RWPE2 (cell line): ENCODE results near the gene ZNF710.

Experiments used
- ATAC-seq: fragments of 200-7000 bp; cut with Tn5 transposase; 3 replicates; pipeline ENCODE4 v1.9.1; 2021; ENCODE audit warnings: low read depth
- DNase-seq: peaks from one replicate; pipeline ENCODE4 v3.0.0-alpha.2; 2020; ENCODE audit warnings: low spot score
- H3K27ac ChIP-seq: fragments of 450-650 bp; 2 replicates; pipeline ENCODE4 v1.5.1; 2017; ENCODE audit warnings: mild to moderate bottlenecking; ENCODE audit not compliant: poor library complexity, severe bottlenecking
- H3K27me3 ChIP-seq: fragments of 250-450 bp; sonication (Bioruptor Pico); 2 replicates; pipeline ENCODE4 v1.5.1; 2021; ENCODE audit warnings: mild to moderate bottlenecking, moderate library complexity; ENCODE audit not compliant: insufficient read depth, poor library complexity, severe bottlenecking
- H3K36me3 ChIP-seq: fragments of 250-450 bp; sonication (Bioruptor Pico); 2 replicates; pipeline ENCODE4 v1.5.1; 2020; ENCODE audit warnings: low read depth, mild to moderate bottlenecking, moderate library complexity
- H3K4me1 ChIP-seq: fragments of 250-450 bp; sonication (Bioruptor Pico); 2 replicates; pipeline ENCODE4 v1.5.1; 2021; ENCODE audit warnings: mild to moderate bottlenecking, moderate library complexity; ENCODE audit not compliant: insufficient read depth, poor library complexity, severe bottlenecking
- H3K4me3 ChIP-seq: fragments of 250-450 bp; sonication (Bioruptor Pico); 2 replicates; pipeline ENCODE4 v1.5.1; 2021; ENCODE audit warnings: mild to moderate bottlenecking, moderate library complexity; ENCODE audit not compliant: severe bottlenecking
- H3K9me3 ChIP-seq: fragments of 250-450 bp; sonication (Bioruptor Pico); 2 replicates; pipeline ENCODE4 v1.5.1; 2021; ENCODE audit warnings: mild to moderate bottlenecking, moderate library complexity; ENCODE audit not compliant: severe bottlenecking
- CTCF ChIP-seq: fragments of 450-650 bp; IDR thresholded peaks from one replicate; pipeline ENCODE4 v1.5.1; 2017; ENCODE audit warnings: mild to moderate bottlenecking, moderate library complexity; ENCODE audit not compliant: poor library complexity, severe bottlenecking

The ZNF710 gene

DNA sequence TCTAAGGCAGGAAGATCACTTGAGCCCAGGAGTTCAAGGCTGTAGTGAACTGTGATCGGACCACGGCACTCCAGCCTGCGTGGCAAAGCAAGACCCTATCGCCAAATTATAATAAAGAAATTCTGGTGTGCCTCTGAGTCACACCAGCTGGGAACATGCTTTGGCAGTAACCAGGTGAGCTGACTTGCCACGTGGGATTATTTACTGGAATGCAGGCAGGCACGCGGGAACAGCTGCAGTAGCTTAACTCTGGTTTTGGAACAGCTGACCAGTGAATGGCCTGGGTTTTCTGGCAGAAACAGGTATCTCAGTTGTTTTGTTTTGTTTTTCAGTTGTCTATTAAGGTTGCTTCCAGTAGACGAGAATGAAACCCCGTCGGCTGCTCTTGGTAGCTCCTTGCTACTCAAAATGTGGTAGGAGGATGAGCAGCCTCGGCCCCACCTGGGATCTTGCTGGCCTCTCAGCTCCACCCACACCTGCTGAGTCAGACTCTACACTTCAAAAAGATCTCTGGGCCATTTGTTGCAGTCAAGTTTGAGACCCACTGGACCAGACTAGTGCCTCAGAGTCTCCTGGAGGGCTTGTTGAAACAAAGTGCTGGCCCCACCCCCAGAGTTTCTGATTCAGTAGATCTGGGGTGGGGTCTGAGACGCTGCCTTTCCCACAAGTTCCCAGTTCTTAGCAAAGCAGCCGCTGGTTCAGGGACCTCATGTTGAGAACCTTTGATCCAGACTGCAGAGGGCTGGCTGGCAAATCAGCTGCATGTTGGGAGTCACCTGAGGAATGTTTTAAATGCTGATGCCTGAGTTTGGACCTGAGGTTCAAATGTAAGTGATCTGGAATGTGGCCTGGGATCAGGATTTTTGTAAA is 74.5 kb downstream of the ZNF710 start:
- no peak overlapping the region for H3K4me3 ChIP-seq
- no peak for TF ChIP-seq CTCF
- DNase-seq = peak; percentile 92
- H3K36me3 ChIP-seq = peaks cover 62% of the 10 kb centered on the region
- peak; percentile 91 for ATAC-seq
- H3K27ac ChIP-seq = peak overlapping the region; percentile 77
- H3K4me1 ChIP-seq = peaks cover 21% of the 10 kb centered on the region
- no peaks in the 10 kb centered on the region for H3K9me3 ChIP-seq
- H3K27me3 ChIP-seq = no peaks in the 10 kb centered on the region

DNA sequence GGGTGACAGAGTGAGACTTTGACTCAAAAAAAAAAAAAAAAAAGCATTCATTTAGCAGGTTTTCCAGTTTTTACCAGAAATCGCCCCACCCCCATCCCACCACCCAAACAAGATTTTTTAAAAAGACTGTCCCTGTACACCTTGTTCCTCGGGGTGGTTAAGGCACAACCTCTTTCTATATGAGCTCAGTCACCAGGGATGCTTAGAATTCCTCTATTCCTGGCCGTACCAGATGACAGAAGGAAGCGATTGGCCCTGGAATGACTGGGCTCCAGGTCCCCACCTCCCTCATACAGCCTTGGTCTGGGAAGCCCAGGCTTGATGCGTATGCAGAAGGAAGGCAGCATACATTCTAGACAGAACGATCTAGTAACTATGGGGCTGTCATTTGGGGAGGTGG is 75.6 kb downstream of the ZNF710 start:
- Histone ChIP-seq H3K27ac (peak overlapping the region; percentile 77), H3K36me3 (peaks cover 53% of the 10 kb centered on the region), H3K4me1 (peaks cover 21% of the 10 kb centered on the region), H3K27me3 (no peaks in the 10 kb centered on the region), H3K9me3 (no peaks in the 10 kb centered on the region), H3K4me3 (no peak overlapping the region)
- ATAC-seq = no peak
- no peak for DNase-seq
- no peak for TF ChIP-seq CTCF

DNA sequence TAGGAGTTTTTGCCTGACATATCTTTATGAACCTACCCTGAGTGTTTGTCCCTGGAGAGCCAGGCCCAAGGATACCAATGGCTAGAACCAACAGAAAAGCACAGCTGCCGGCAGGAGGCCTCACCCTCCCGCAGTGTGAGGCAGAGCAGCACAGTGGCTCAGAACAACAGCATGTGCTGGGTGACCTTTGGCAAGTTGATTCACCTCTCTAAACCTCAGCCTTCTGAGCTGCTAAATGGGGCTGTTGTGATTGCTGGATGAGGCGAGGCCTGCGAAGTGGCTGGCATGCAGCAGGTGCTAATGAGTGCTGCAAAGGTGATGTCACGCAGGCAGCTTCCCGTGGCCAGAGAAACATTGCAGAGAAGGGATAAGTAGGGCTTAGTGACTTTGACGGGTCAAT is 77.8 kb downstream of the ZNF710 start:
- TF ChIP-seq CTCF = no peak

DNA sequence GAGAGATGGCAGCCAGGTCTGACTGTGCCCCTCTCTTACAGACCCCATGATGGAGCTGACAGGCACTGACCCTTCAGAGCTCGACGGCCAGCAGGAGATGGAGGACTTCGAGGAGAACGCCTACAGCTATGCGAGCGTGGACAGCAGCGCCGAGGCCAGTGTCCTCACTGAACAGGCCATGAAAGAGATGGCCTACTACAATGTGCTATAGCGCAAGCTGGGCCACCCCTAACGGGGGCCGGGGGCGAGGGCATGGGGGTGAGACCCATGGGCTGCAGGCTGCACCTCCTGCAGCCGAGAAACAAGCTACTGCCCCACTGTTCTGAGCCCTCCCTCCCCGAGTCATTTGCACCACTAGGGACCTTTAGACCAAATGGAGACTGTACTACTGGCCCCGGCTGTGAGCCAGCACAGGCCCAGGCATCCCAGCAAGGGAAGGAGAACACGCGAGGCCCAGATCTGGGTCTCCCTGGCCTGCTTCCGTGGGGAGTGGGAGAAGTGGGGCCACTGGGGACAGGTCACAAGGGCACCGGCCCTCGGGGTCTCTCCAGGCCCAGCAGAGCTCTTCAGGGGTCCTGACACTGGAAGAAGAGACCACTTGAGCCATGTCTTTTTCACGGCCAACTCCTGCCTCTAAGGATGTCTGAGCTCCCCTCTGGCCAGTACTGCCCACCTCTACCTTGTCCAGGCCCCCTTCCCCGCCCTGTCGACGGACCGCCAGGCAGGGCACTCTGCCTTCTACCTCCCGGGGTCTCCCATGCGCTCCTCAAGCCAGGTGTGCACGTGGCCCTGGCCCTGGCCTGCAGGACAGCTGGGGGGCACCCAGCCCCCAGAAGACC is 78.7 kb downstream of the ZNF710 start:
- Histone ChIP-seq H3K9me3 (no peaks in the 10 kb centered on the region), H3K36me3 (peaks cover 37% of the 10 kb centered on the region), H3K4me3 (no peak overlapping the region), H3K4me1 (peaks cover 17% of the 10 kb centered on the region), H3K27ac (no peak overlapping the region), H3K27me3 (no peaks in the 10 kb centered on the region)
- DNase-seq = no peak
- no peak for ATAC-seq
- TF ChIP-seq CTCF = no peak

More for the DNA sequence above, 77.8 kb downstream of the ZNF710 start:
- H3K27ac ChIP-seq = no peak overlapping the region
- ATAC-seq = no peak
- no peaks in the 10 kb centered on the region for H3K27me3 ChIP-seq
- no peak for DNase-seq
- peaks cover 21% of the 10 kb centered on the region for H3K4me1 ChIP-seq
- H3K9me3 ChIP-seq = no peaks in the 10 kb centered on the region
- no peak overlapping the region for H3K4me3 ChIP-seq
- H3K36me3 ChIP-seq = peaks cover 44% of the 10 kb centered on the region
